ENCODE measurements around the gene OR52A1. TPM values are rescaled to one million over a fixed set of nuclear protein-coding genes. Genes with fewer than 3 reads are reported as not detected.

Gene OR52A1
- total RNA-seq, 1 experiment from 2014 or later: 3.7 TPM

GRCh38 chr11:5137996-5138395 lies 16.6 kb downstream of the OR52A1 start, which contains the start of gene OR52A5:
Gene OR52A5 (minus strand): TSS chr11:5138356. CDS start chr11:5132642, 5,714 bp downstream.
- Mint-ChIP-seq H3K27ac (peak within 1 kb of the TSS; percentile 16; the same call in 1 of the 2 replicates), H3K4me1 (peaks cover 35% of the 10 kb centered on the region), H3K4me3 (no peak within 1 kb of the TSS), H3K36me3 (no peaks in the 10 kb centered on the region), H3K9me3 (no peaks in the 10 kb centered on the region), H3K27me3 (ENCODE audit: low read depth) (no peaks in the 10 kb centered on the region)
- DNase-seq (ENCODE audit: low spot score): no peak
- CTCF ChIA-PET: no interaction called here
- TF ChIP-seq FOXK1 (CRISPR knock-in tag; IDR thresholded peaks at IDR 0.05): no peak
- TF ChIP-seq PREB (CRISPR knock-in tag; IDR thresholded peaks at IDR 0.05; ENCODE audit: borderline replicate concordance): no peak
- no peak for TF ChIP-seq RORB (CRISPR knock-in tag; IDR thresholded peaks at IDR 0.05)
- no peak for TF ChIP-seq ZSCAN18 (CRISPR knock-in tag; IDR thresholded peaks at IDR 0.05)
- POLR2A ChIA-PET: interaction anchor here (0.7 kb wide), 1 partner anchor 152 kb away, joined by 3 read pairs; no protein-coding TSS in a partner anchor
- no peak for ATAC-seq

GRCh38 chr11:5137014-5137413 lies 17.5 kb downstream of the OR52A1 start:
- Mint-ChIP-seq H3K27me3 (ENCODE audit: low read depth) (no peaks in the 10 kb centered on the region), H3K36me3 (no peaks in the 10 kb centered on the region), H3K4me1 (peaks cover 35% of the 10 kb centered on the region), H3K9me3 (no peaks in the 10 kb centered on the region), H3K27ac (peak overlapping the region; percentile 69), H3K4me3 (no peak overlapping the region)
- ChIA-PET CTCF (no interaction called here), POLR2A (no interaction called here)
- no peak for DNase-seq (ENCODE audit: low spot score)
- no peak for TF ChIP-seq JUN (CRISPR knock-in tag; IDR thresholded peaks at IDR 0.05)
- TF ChIP-seq AFF4 (CRISPR knock-in tag; IDR thresholded peaks at IDR 0.05; ENCODE audit: borderline replicate concordance): no peak
- no peak for TF ChIP-seq E2F4 (CRISPR knock-in tag; IDR thresholded peaks at IDR 0.05; ENCODE audit: borderline replicate concordance, low read depth)
- no peak for TF ChIP-seq ZNF138 (CRISPR knock-in tag; conservative IDR thresholded peaks at IDR 0.05)
- no peak for TF ChIP-seq TP53 (CRISPR knock-in tag; IDR thresholded peaks at IDR 0.05)
- ATAC-seq: peak; percentile 39

- no peaks in the 10 kb centered on the region for H3K36me3 Mint-ChIP-seq
- no peaks in the 10 kb centered on the region for H3K9me3 Mint-ChIP-seq
- no peak for ATAC-seq
- H3K4me1 Mint-ChIP-seq: peaks cover 35% of the 10 kb centered on the region
- no peak for DNase-seq (ENCODE audit: low spot score)
- CTCF ChIA-PET: no interaction called here
- no peaks in the 10 kb centered on the region for H3K27me3 Mint-ChIP-seq (ENCODE audit: low read depth)
- TF ChIP-seq ZBTB43 (CRISPR knock-in tag; IDR thresholded peaks at IDR 0.05) (no peak), SMAD4 (CRISPR knock-in tag; IDR thresholded peaks at IDR 0.05) (no peak), PRRX2 (CRISPR knock-in tag; IDR thresholded peaks at IDR 0.05) (no peak), NFATC4 (CRISPR knock-in tag; IDR thresholded peaks at IDR 0.05) (no peak), SP1 (CRISPR knock-in tag; conservative IDR thresholded peaks at IDR 0.05) (no peak), SOX15 (CRISPR knock-in tag; IDR thresholded peaks at IDR 0.05) (no peak), AFF4 (CRISPR knock-in tag; IDR thresholded peaks at IDR 0.05; ENCODE audit: borderline replicate concordance) (no peak), NR1H2 (CRISPR knock-in tag; IDR thresholded peaks at IDR 0.05) (no peak), HMGXB4 (CRISPR knock-in tag; IDR thresholded peaks at IDR 0.05) (no peak)
- H3K27ac Mint-ChIP-seq: no peak overlapping the region
- POLR2A ChIA-PET: no interaction called here
- H3K4me3 Mint-ChIP-seq: no peak overlapping the region
Observed at GRCh38 chr11:5136261-5136660, 18.3 kb downstream of the OR52A1 start.

All from WTC11 (cell line).